NT2/D1 (cell line): ENCODE data around the gene C1orf226.

Experiments used
- DNase-seq: peaks from one replicate; pipeline ENCODE4 v3.0.0-alpha.2; 2011; ENCODE audit warnings: low read depth, low spot score
- H3K27me3 ChIP-seq: 2 replicates; pipeline ENCODE4 v1.6.0; 2011; ENCODE audit warnings: mild to moderate bottlenecking; ENCODE audit not compliant: insufficient read length, insufficient read depth
- H3K36me3 ChIP-seq: 2 replicates; pipeline ENCODE4 v1.6.1; 2011; ENCODE audit warnings: mild to moderate bottlenecking, low read length, mixed read lengths; ENCODE audit not compliant: insufficient read depth, insufficient read length
- H3K4me1 ChIP-seq: 2 replicates; pipeline ENCODE4 v1.5.1; 2011; ENCODE audit not compliant: insufficient read depth, insufficient read length
- H3K4me3 ChIP-seq: 2 replicates; pipeline ENCODE4 v1.5.1; 2011; ENCODE audit warnings: low read depth; ENCODE audit not compliant: insufficient read length
- H3K9ac ChIP-seq: 2 replicates; pipeline ENCODE4 v1.6.0; 2011; ENCODE audit warnings: low read depth; ENCODE audit not compliant: insufficient read length
- H3K9me3 ChIP-seq: 2 replicates; pipeline ENCODE4 v1.5.1; 2011; ENCODE audit warnings: mild to moderate bottlenecking, low read length; ENCODE audit not compliant: insufficient read depth
- SUZ12 ChIP-seq: IDR thresholded peaks from 2 replicates; pipeline ENCODE4 v1.6.1; 2011; ENCODE audit not compliant: insufficient read length, insufficient read depth; ENCODE audit errors: extremely low read depth
- YY1 ChIP-seq: IDR thresholded peaks from 2 replicates; pipeline ENCODE4 v1.6.1; 2011; ENCODE audit not compliant: insufficient read length, insufficient read depth
- ZNF274 ChIP-seq: IDR thresholded peaks from 2 replicates; pipeline ENCODE4 v1.6.1; 2011; ENCODE audit warnings: mild to moderate bottlenecking, low read depth, low read length

C1orf226 gene

DNA sequence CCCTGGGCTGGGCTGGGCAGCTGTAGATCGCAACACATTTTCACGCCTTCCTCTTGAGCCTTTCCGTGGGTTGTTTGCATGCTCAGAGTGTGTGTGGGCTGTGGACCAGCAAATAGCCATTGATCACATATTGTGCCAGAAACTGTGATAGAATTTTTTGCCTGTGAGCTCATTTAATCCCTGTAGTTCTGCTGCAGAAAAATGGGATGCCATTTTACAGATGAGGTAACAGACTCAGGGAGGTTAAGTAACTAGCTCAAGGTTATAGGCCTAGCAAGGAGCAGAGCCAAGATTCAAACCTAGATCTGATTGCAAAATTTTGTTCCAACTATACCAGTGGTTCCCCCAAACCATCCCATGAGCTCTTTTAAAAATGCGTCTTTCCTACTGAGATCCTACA lies 15.4 kb upstream of the C1orf226 start:
- Histone ChIP-seq H3K9ac (no peak overlapping the region), H3K4me1 (no peaks in the 10 kb centered on the region), H3K36me3 (peaks cover 27% of the 10 kb centered on the region), H3K27me3 (no peaks in the 10 kb centered on the region), H3K9me3 (no peaks in the 10 kb centered on the region), H3K4me3 (no peak overlapping the region)
- TF ChIP-seq SUZ12 (no peak), ZNF274 (no peak), YY1 (no peak)
- DNase-seq = no peak

DNA sequence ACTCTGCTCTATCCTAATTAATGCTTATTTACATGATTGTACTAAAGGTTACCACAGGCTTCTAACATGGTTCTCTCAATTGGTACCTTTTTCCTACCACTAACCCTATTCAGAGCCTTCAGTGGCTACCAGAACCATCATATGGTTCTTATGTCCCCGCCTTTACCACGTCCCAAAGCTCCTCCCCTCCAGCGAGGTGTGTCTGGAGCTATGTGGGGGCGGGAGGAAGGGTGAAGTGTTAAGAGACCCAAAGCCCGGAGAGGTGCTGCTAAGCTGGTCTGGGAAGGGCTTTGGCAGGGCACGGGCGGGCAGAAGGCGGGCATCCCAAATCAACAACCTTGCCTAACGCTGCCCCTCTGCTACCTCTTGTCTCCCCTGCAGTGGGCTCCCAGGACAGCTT lies 14.9 kb upstream of the C1orf226 start:
- Histone ChIP-seq H3K9ac (no peak overlapping the region), H3K27me3 (no peaks in the 10 kb centered on the region), H3K4me1 (no peaks in the 10 kb centered on the region), H3K36me3 (peaks cover 27% of the 10 kb centered on the region), H3K9me3 (no peaks in the 10 kb centered on the region), H3K4me3 (no peak overlapping the region)
- TF ChIP-seq YY1 (no peak), SUZ12 (no peak), ZNF274 (no peak)
- no peak for DNase-seq

DNA sequence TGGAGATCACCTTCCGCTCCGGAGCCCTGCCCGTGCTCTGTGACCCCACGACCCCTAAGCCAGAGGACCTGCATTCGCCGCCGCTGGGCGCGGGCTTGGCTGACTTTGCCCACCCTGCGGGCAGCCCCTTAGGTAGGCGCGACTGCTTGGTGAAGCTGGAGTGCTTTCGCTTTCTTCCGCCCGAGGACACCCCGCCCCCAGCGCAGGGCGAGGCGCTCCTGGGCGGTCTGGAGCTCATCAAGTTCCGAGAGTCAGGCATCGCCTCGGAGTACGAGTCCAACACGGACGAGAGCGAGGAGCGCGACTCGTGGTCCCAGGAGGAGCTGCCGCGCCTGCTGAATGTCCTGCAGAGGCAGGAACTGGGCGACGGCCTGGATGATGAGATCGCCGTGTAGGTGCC lies 14.5 kb upstream of the C1orf226 start:
- Histone ChIP-seq H3K4me3 (no peak overlapping the region), H3K36me3 (peaks cover 27% of the 10 kb centered on the region)

DNA sequence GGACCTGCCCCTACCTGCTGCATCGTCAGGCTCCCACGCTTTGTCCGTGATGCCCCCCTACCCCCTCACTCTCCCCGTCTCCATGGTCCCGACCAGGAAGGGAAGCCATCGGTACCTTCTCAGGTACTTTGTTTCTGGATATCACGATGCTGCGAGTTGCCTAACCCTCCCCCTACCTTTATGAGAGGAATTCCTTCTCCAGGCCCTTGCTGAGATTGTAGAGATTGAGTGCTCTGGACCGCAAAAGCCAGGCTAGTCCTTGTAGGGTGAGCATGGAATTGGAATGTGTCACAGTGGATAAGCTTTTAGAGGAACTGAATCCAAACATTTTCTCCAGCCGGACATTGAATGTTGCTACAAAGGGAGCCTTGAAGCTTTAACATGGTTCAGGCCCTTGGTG lies 13.8 kb upstream of the C1orf226 start:
- Histone ChIP-seq H3K36me3 (peaks cover 27% of the 10 kb centered on the region), H3K27me3 (no peaks in the 10 kb centered on the region), H3K9ac (no peak overlapping the region), H3K4me3 (no peak overlapping the region), H3K9me3 (no peaks in the 10 kb centered on the region), H3K4me1 (peaks cover 8% of the 10 kb centered on the region)
- no peak for DNase-seq
- TF ChIP-seq YY1 = no peak
- no peak for TF ChIP-seq ZNF274
- no peak for TF ChIP-seq SUZ12

More for the DNA sequence above, 14.5 kb upstream of the C1orf226 start:
- TF ChIP-seq SUZ12 (no peak), ZNF274 (no peak), YY1 (no peak)
- no peaks in the 10 kb centered on the region for H3K27me3 ChIP-seq
- H3K9me3 ChIP-seq = no peaks in the 10 kb centered on the region
- DNase-seq = no peak
- H3K4me1 ChIP-seq = peaks cover under 1% of the 10 kb centered on the region
- no peak overlapping the region for H3K9ac ChIP-seq

DNA sequence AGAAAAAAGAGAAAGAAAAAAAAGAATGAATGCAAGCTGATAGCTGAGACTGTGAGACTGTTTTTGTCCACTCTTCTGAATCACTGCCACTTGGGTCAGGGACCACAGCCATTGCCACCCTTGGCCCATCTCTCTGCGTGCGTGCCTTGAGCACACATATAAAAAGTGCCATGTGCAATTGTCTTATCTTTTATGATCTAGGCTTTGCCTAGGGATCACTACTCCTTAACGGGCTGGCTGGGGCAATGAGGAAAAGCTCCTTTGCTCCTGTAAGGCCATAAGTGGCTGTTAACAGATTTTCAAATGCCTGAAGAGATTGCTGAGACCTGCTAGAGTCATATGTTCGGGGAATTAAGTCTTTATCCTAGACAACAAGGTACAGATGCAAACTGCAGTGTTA lies 13.1 kb upstream of the C1orf226 start:
- no peak overlapping the region for H3K4me3 ChIP-seq
- peaks cover 8% of the 10 kb centered on the region for H3K4me1 ChIP-seq
- TF ChIP-seq YY1 (no peak), ZNF274 (no peak), SUZ12 (no peak)
- H3K9me3 ChIP-seq = no peaks in the 10 kb centered on the region
- H3K36me3 ChIP-seq = peaks cover 27% of the 10 kb centered on the region
- DNase-seq = no peak
- H3K27me3 ChIP-seq = no peaks in the 10 kb centered on the region
- no peak overlapping the region for H3K9ac ChIP-seq

DNA sequence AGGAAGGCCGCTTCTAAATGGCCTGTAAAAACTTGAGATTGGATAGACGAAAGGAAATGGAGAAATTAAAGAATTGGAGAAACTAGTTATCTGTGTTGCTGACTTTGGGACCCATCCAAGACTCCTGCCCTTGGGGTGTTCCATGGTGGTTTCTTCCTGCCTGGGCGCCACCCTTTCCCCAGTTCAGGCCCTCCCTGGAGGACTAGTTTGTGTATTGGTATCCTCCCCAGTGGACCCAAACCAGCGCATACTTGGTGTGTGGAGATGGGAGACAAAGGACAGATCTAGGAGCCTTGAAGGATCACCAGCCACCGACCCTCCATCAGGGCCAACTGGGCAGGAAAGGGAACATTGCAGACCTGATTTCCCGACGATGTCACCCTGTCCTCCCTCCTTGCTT lies 12.0 kb upstream of the C1orf226 start:
- Histone ChIP-seq H3K9ac (no peak overlapping the region), H3K36me3 (peaks cover 24% of the 10 kb centered on the region), H3K27me3 (no peaks in the 10 kb centered on the region), H3K9me3 (no peaks in the 10 kb centered on the region), H3K4me3 (no peak overlapping the region), H3K4me1 (peaks cover 8% of the 10 kb centered on the region)
- TF ChIP-seq YY1 = no peak
- no peak for TF ChIP-seq SUZ12
- no peak for TF ChIP-seq ZNF274
- no peak for DNase-seq

DNA sequence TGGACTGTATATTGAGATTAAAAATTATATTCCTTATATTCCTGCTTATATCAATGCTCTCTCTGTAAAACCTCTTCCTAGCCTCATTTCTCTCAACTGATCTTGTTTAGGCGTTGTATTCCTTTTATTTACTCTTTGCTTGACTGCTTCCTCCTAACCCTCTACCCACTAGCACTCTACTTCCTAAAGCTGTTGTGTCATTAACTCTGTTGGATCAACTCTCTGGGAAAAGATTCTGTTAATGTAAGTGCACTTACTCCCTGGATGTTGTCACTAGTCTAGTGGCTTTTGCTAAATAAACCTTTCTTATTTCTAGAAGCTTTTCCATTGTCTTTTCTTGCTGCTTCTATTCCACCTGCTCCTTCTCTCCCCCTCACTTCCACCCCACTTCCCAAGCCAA lies 11.4 kb upstream of the C1orf226 start:
- Histone ChIP-seq H3K4me1 (peaks cover 8% of the 10 kb centered on the region), H3K9me3 (no peaks in the 10 kb centered on the region), H3K9ac (no peak overlapping the region), H3K36me3 (peaks cover 19% of the 10 kb centered on the region), H3K27me3 (no peaks in the 10 kb centered on the region), H3K4me3 (no peak overlapping the region)
- no peak for DNase-seq
- TF ChIP-seq ZNF274 = no peak
- TF ChIP-seq YY1 = no peak
- TF ChIP-seq SUZ12 = no peak
